Vagina (tissue), 2 donors: ENCODE data around the gene CD74.

Source experiments
- POLR2A ChIP-seq, 2 donors: fragments of 450-650 bp; IDR thresholded peaks; one replicate each; pipeline ENCODE4 v1.6.1; 2017; ENCODE audit warnings: antibody characterized with exemption in 2 of 2, mild to moderate bottlenecking in 2 of 2, moderate library complexity in 2 of 2
- TF ChIP-seq, protein P1 (sequence below), 3 experiments: fragments of 450-650 bp in 2 of 3; fragments of 200-600 bp in 1 of 3; sonication (generic) in 1 of 3; IDR thresholded peaks; one replicate each; pipeline ENCODE4 v1.5.1; 2017 to 2019; ENCODE audit warnings: antibody characterized with exemption in 3 of 3, mild to moderate bottlenecking in 2 of 3, moderate library complexity in 2 of 3

GRCh38 chr5:150410524-150411244, 2.0 kb downstream of the CD74 start:
- no peak for TF ChIP-seq POLR2A (IDR thresholded peaks at IDR 0.05)
- TF ChIP-seq, protein P1, sequence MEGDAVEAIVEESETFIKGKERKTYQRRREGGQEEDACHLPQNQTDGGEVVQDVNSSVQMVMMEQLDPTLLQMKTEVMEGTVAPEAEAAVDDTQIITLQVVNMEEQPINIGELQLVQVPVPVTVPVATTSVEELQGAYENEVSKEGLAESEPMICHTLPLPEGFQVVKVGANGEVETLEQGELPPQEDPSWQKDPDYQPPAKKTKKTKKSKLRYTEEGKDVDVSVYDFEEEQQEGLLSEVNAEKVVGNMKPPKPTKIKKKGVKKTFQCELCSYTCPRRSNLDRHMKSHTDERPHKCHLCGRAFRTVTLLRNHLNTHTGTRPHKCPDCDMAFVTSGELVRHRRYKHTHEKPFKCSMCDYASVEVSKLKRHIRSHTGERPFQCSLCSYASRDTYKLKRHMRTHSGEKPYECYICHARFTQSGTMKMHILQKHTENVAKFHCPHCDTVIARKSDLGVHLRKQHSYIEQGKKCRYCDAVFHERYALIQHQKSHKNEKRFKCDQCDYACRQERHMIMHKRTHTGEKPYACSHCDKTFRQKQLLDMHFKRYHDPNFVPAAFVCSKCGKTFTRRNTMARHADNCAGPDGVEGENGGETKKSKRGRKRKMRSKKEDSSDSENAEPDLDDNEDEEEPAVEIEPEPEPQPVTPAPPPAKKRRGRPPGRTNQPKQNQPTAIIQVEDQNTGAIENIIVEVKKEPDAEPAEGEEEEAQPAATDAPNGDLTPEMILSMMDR (IDR thresholded peaks at IDR 0.05) = no peak
